Liver (tissue), 9 donors: ENCODE measurements around the gene SEPTIN5. TPM values are rescaled to one million over a fixed set of nuclear protein-coding genes. Genes with fewer than 3 reads are reported as not detected.

ENCODE experiments used
- DNase-seq: peaks from one replicate; pipeline ENCODE4 v3.0.0-alpha.2; 2017; ENCODE audit warnings: low spot score
- H3K27ac ChIP-seq, 2 donors: one replicate each; pipeline ENCODE4 v1.7.0; 2013; ENCODE audit warnings: inconsistent platforms in 2 of 2, low read length in 2 of 2, control low read depth in 1 of 2, low read depth in 1 of 2, mild to moderate bottlenecking in 1 of 2
- H3K27me3 ChIP-seq, 4 donors: one replicate each; pipeline versions ENCODE4 v1.6.1 to v1.7.0; 2013; ENCODE audit warnings: low read length in 3 of 4, inconsistent platforms in 1 of 4, mild to moderate bottlenecking in 1 of 4, moderate library complexity in 1 of 4; ENCODE audit not compliant: control insufficient read depth in 4 of 4, insufficient read depth in 4 of 4
- H3K36me3 ChIP-seq, 4 donors: one replicate each; pipeline versions ENCODE4 v1.6.1 to v1.7.0; 2013; ENCODE audit warnings: low read length in 3 of 4, mild to moderate bottlenecking in 3 of 4, low read depth in 1 of 4, moderate library complexity in 1 of 4; ENCODE audit not compliant: control insufficient read depth in 4 of 4, insufficient read depth in 3 of 4
- H3K4me1 ChIP-seq, 4 donors: one replicate each; pipeline versions ENCODE4 v1.6.1 to v1.7.0; 2013; ENCODE audit warnings: low read length in 3 of 4, mild to moderate bottlenecking in 3 of 4, moderate library complexity in 1 of 4; ENCODE audit not compliant: control insufficient read depth in 4 of 4, insufficient read depth in 4 of 4
- H3K4me3 ChIP-seq, 3 donors: one replicate each; pipeline versions ENCODE4 v1.6.1 to v1.7.0; 2013; ENCODE audit warnings: low read length in 3 of 3, control low read depth in 1 of 3, low read depth in 1 of 3, mild to moderate bottlenecking in 1 of 3
- H3K9ac ChIP-seq, 2 donors: one replicate each; pipeline ENCODE4 v1.7.0; 2013; ENCODE audit warnings: low read length in 2 of 2, mild to moderate bottlenecking in 2 of 2, moderate library complexity in 2 of 2, control low read depth in 1 of 2, low read depth in 1 of 2
- H3K9me3 ChIP-seq, 4 donors: one replicate each; pipeline versions ENCODE4 v1.6.1 to v1.7.0; 2013; ENCODE audit warnings: low read length in 3 of 4; ENCODE audit not compliant: control insufficient read depth in 4 of 4
- CTCF ChIP-seq: fragments of 150-350 bp; IDR thresholded peaks from 2 replicates; pipeline ENCODE4 v1.5.1; 2017; ENCODE audit warnings: improper control_type of control experiment, low read depth, low read length; ENCODE audit not compliant: missing input control
- EGR1 ChIP-seq, 2 donors: IDR thresholded peaks; 2 replicates each; pipeline ENCODE4 v1.6.1; 2016 to 2018; ENCODE audit warnings: antibody characterized with exemption in 2 of 2, low read depth in 2 of 2
- FOXA1 ChIP-seq: IDR thresholded peaks from 2 replicates; pipeline ENCODE4 v1.6.1; 2016; ENCODE audit warnings: antibody characterized with exemption
- FOXA2 ChIP-seq: IDR thresholded peaks from 2 replicates; pipeline ENCODE4 v1.6.1; 2016; ENCODE audit warnings: antibody characterized with exemption
- GABPA ChIP-seq, 2 donors: IDR thresholded peaks in 1 of 2; conservative IDR thresholded peaks in 1 of 2; 2 replicates each; pipeline ENCODE4 v1.6.1; 2016; ENCODE audit warnings: antibody characterized with exemption in 2 of 2, mild to moderate bottlenecking in 1 of 2, moderate library complexity in 1 of 2
- HNF4A ChIP-seq, 2 donors: conservative IDR thresholded peaks; 2 replicates each; pipeline ENCODE4 v1.6.1; 2016; ENCODE audit warnings: antibody characterized with exemption in 2 of 2, mild to moderate bottlenecking in 2 of 2
- HNF4G ChIP-seq: IDR thresholded peaks from 2 replicates; pipeline ENCODE4 v1.6.1; 2016; ENCODE audit warnings: antibody characterized with exemption
- JUND ChIP-seq, 2 donors: IDR thresholded peaks; 2 replicates each; pipeline ENCODE4 v1.6.1; 2016; ENCODE audit warnings: antibody characterized with exemption in 2 of 2
- MAX ChIP-seq: IDR thresholded peaks from 2 replicates; pipeline ENCODE4 v1.6.1; 2016; ENCODE audit warnings: antibody characterized with exemption
- NR2F2 ChIP-seq: IDR thresholded peaks from 2 replicates; pipeline ENCODE4 v1.6.1; 2016; ENCODE audit warnings: antibody characterized with exemption
- REST ChIP-seq: IDR thresholded peaks from 2 replicates; pipeline ENCODE4 v1.6.1; 2016; ENCODE audit warnings: antibody characterized with exemption, mild to moderate bottlenecking
- SP1 ChIP-seq: IDR thresholded peaks from 2 replicates; pipeline ENCODE4 v1.6.1; 2018; ENCODE audit warnings: antibody characterized with exemption, mild to moderate bottlenecking
- YY1 ChIP-seq: IDR thresholded peaks from 2 replicates; pipeline ENCODE4 v1.6.1; 2016; ENCODE audit warnings: antibody characterized with exemption, mild to moderate bottlenecking
- WGBS: extraction: QIAGEN DNeasy Blood & Tissue Kit; methylation state at CpG from one replicate; pipeline ENCODE4 v1.1.7; 2013; 5-methylcytosine and 5-hydroxymethylcytosine counted together
- polyA plus RNA-seq, 2 donors: library from polyadenylated mRNA; stranded (reverse) in 1 of 2; unstranded in 1 of 2; fragments of 200-250 nt in 1 of 2; fragments of >200 nt in 1 of 2; fragmentation: Nextera tagmentation in 1 of 2; extraction: Ambion mirVana in 1 of 2; gene quantifications; one replicate each; pipeline versions ENCODE4 v1.2.1 to v1.2.3, GENCODE V29; 2013 to 2015
- total RNA-seq, 2 donors: library from RNA; depleted of rRNA; stranded (reverse); fragments of >200 nt; gene quantifications; one replicate each; pipeline ENCODE4 v1.2.3, GENCODE V29; 2014
- TF ChIP-seq, protein P1 (sequence below): IDR thresholded peaks from 2 replicates; pipeline ENCODE4 v1.6.1; 2016; ENCODE audit warnings: antibody characterized with exemption
- donor health status: healthy.
- donor health status: healthy.
- donor health status: healthy.
- donor health status: healthy.
- donor health status: healthy.

SEPTIN5 gene
- total and polyA plus RNA-seq, 4 donors: 0.26 to 3.5 (median 2.8) TPM

GRCh38 chr22:19732403-19733113 is 18.3 kb downstream of the SEPTIN5 start:
- H3K27me3 ChIP-seq: no peaks in the 10 kb centered on the region
- H3K27ac ChIP-seq: no peak overlapping the region
- no peaks in the 10 kb centered on the region for H3K9me3 ChIP-seq
- no peaks in the 10 kb centered on the region for H3K36me3 ChIP-seq
- WGBS: 89% methylated on average over 10 of the region's 10 CpGs
- no peak overlapping the region for H3K9ac ChIP-seq
- H3K4me3 ChIP-seq: no peak overlapping the region
- no peak for DNase-seq
- H3K4me1 ChIP-seq: peaks cover 0 to 9% (median 3%) of the 10 kb centered on the region in 4 donors
- no peak for TF ChIP-seq EGR1 (IDR thresholded peaks at IDR 0.05; ENCODE audit: low read depth in 2 of 2)
- no peak for TF ChIP-seq JUND (IDR thresholded peaks at IDR 0.05)
- TF ChIP-seq YY1: no peak
- no peak for TF ChIP-seq HNF4G
- no peak for TF ChIP-seq SP1
- TF ChIP-seq HNF4A (conservative IDR thresholded peaks at IDR 0.05): no peak
- no peak for TF ChIP-seq REST

- DNase-seq: no peak
Observed at GRCh38 chr22:19733755-19734154, 19.5 kb downstream of the SEPTIN5 start.

More at GRCh38 chr22:19733755-19734154, 19.5 kb downstream of the SEPTIN5 start:
- no peaks in the 10 kb centered on the region for H3K9me3 ChIP-seq
- H3K36me3 ChIP-seq: no peaks in the 10 kb centered on the region
- WGBS: 85% methylated on average over 5 of the region's 5 CpGs
- H3K27me3 ChIP-seq: no peaks in the 10 kb centered on the region
- no peak overlapping the region for H3K27ac ChIP-seq
- no peak overlapping the region for H3K9ac ChIP-seq
- H3K4me1 ChIP-seq: peaks cover 0 to 9% (median 3%) of the 10 kb centered on the region in 4 donors
- no peak overlapping the region for H3K4me3 ChIP-seq
- TF ChIP-seq, protein P1, sequence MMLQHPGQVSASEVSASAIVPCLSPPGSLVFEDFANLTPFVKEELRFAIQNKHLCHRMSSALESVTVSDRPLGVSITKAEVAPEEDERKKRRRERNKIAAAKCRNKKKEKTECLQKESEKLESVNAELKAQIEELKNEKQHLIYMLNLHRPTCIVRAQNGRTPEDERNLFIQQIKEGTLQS: no peak
- TF ChIP-seq YY1 (no peak), MAX (no peak), GABPA (IDR thresholded peaks at IDR 0.05 in 1 of 2, conservative IDR thresholded peaks at IDR 0.05 in 1 of 2) (no peak), HNF4A (conservative IDR thresholded peaks at IDR 0.05) (no peak), EGR1 (IDR thresholded peaks at IDR 0.05; ENCODE audit: low read depth in 2 of 2) (no peak), FOXA1 (no peak), CTCF (no peak), FOXA2 (no peak), JUND (IDR thresholded peaks at IDR 0.05) (no peak), NR2F2 (no peak)
